ENCODE measurements around the gene NADSYN1.

NADSYN1 gene

DNA sequence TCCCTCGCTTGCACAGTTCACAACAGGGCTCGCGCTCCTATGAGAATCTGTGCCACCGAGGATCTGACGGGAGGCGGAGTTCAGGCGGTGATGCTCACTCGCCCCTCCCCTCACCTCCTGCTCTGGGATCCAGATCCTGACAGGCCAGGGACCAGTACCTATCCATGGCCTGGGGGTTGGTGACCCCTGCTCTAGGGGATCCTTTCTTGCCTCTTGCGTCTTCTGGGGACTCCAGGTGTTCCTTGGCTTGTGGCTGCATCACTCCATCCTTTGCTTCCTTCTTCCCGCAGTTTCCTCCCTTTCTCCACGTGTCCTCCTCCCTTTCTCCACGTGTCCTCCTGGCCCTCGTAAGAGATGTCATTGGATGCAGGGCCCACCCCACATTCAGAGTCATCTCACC, 43.4 kb downstream of the NADSYN1 start:
- DNase-seq (ENCODE audit: low read depth) = no peak
- TF ChIP-seq, protein P1, sequence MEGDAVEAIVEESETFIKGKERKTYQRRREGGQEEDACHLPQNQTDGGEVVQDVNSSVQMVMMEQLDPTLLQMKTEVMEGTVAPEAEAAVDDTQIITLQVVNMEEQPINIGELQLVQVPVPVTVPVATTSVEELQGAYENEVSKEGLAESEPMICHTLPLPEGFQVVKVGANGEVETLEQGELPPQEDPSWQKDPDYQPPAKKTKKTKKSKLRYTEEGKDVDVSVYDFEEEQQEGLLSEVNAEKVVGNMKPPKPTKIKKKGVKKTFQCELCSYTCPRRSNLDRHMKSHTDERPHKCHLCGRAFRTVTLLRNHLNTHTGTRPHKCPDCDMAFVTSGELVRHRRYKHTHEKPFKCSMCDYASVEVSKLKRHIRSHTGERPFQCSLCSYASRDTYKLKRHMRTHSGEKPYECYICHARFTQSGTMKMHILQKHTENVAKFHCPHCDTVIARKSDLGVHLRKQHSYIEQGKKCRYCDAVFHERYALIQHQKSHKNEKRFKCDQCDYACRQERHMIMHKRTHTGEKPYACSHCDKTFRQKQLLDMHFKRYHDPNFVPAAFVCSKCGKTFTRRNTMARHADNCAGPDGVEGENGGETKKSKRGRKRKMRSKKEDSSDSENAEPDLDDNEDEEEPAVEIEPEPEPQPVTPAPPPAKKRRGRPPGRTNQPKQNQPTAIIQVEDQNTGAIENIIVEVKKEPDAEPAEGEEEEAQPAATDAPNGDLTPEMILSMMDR (conservative IDR thresholded peaks at IDR 0.05; ENCODE audit: low read depth, low read length) = no peak
- no peak overlapping the region for H3K4me3 ChIP-seq (ENCODE audit: low read depth, low read length)

DNA sequence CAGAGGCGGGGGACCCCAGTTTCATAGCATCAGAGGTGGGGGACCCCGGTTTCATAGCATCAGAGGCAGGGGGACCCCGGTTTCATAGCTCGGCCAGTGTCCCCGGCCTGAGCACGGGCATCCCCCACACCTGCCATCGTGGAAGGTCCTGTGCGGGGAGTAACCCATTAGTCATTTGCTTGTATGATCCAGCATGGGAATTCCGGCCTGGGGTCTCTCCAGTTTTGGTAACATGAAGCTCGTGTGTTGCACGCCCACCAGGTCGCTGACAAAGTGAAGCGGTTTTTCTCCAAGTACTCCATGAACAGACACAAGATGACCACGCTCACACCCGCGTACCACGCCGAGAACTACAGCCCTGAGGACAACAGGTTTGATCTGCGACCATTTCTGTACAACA, 45.1 kb downstream of the NADSYN1 start:
- TF ChIP-seq, protein P1 (conservative IDR thresholded peaks at IDR 0.05; ENCODE audit: low read depth, low read length) = no peak
- DNase-seq (ENCODE audit: low read depth) = no peak
- no peak overlapping the region for H3K4me3 ChIP-seq (ENCODE audit: low read depth, low read length)

DNA sequence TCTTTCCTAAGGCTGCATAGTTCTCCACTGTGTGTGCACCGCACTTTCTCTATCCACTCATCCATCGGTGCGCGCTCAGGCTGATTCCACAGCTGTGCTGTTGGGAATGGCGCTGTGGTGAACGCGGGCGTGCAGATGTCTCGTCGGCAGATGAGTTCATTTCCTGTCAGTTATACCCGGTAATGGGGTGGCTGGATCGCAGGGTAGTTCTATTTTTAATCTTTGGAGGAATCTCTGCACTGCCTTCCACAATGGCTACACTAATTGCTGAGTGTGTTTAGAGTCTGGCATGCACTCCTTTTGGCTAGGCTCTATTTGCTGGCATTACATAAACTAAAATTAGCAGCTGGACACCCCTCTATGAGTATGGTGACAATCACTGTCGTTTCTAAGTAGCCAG, 46.1 kb downstream of the NADSYN1 start:
- DNase-seq (ENCODE audit: low read depth) = no peak
- TF ChIP-seq, protein P1 (conservative IDR thresholded peaks at IDR 0.05; ENCODE audit: low read depth, low read length) = no peak
- H3K4me3 ChIP-seq (ENCODE audit: low read depth, low read length) = no peak overlapping the region

DNA sequence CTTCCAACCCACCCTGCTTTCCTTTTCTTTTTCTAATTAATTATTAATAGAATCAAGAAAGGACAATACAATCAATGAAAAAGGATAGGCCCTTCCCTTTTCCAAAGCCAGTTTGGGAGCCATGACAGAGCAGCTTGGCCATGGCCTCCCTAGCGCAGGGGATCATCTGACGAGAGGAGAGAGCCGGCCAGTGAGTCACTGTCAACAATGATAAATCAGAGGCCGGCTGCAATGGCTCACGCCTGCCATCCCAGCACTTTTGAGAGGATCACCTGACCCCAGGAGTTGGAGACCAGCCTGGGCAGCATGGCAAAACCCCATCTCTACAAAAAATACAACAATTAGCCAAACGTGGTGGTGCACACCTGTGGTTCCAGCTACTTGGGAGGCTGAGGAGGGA, 46.5 kb downstream of the NADSYN1 start:
- no peak overlapping the region for H3K4me3 ChIP-seq (ENCODE audit: low read depth, low read length)
- TF ChIP-seq, protein P1 (conservative IDR thresholded peaks at IDR 0.05; ENCODE audit: low read depth, low read length) = no peak
- DNase-seq (ENCODE audit: low read depth) = no peak

DNA sequence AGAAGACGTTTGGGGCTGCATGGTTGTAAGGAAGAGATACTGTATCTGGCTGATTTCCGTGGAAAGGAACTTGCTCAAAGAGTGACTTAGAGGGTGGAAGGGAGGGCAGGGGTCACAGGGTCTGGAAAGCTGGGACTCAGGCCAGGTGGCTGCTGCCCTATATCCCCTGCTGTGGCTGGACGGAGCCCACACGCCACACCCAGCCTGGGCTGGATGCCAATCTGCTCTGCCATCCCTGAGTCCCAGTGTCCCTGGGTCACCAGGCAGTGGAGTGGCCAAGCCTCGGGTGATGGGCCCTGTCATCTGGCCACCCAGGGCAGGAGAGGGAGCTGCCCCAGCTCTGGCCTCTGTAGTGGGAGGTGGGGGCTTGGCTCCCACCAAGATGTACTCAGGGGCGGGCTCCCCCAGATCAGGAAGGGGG, 47.6 kb downstream of the NADSYN1 start:
- TF ChIP-seq, protein P1 (conservative IDR thresholded peaks at IDR 0.05; ENCODE audit: low read depth, low read length) = no peak
- no peak overlapping the region for H3K4me3 ChIP-seq (ENCODE audit: low read depth, low read length)
- DNase-seq (ENCODE audit: low read depth) = no peak

DNA sequence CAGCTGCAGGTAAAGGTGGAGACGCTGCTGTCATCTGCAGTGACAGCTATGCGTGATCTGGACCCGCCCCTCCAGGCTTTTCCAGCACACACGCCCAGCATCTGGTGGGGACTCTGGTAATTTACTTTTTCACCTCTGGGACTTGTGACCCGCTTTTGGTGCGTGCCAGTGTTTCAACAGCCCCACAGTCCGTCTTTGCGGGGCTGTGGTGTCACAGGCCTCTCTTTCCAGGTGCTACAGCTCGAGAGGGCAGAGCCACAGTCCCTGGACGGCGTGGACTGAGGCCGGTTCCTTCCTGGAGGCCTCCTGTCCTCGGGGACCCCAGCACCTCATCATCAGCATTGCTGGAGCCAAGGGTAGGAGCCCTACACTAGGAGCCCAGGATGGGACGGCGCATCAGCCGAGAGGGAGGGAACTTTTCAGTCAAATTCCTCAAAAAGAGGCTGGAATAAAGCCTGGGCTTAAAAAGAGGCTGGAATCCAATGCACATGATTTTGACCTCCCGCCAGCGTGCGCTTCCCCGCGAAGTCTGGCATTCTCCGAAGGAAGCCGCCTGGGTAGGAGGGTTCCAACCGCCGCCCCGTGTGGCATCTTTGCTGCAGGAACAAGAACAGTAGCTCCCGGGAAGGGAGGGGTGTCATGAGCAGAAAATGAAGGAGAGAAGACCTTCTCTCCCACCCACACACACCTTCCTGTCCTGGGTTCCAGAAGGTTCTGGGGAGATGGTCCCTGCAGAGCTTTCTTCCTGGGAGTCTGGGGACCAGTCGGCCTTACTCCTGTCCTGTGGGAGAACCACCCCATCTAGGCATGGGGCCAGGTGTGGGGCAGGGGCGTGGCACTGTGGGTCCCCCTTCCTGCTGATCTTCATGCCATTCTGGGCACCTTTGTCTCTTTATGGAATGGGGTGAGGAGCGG, 48.3 kb downstream of the NADSYN1 start:
- TF ChIP-seq, protein P1 (conservative IDR thresholded peaks at IDR 0.05; ENCODE audit: low read depth, low read length) = no peak
- no peak for DNase-seq (ENCODE audit: low read depth)
- H3K4me3 ChIP-seq (ENCODE audit: low read depth, low read length) = no peak overlapping the region

DNA sequence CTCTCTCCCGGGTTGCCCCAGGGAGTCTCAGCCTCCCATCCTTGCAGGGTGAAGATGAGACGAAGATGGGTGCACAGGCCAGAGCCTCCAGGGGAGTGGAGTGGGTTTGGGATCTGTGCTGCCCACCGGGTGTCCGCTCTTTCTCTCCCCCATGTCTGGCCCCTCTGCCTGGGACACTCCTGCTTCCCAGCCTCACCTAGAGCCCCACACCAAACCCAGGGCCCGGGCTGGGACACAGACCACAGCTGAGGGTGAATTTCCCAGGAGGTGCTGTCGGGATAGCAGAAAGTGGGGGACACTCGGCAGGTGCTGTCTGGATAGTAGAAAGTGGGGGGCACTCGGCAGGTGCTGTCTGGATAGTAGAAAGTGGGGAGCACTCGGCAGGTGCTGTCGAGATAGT, 49.0 kb downstream of the NADSYN1 start:
- H3K4me3 ChIP-seq (ENCODE audit: low read depth, low read length) = no peak overlapping the region
- DNase-seq (ENCODE audit: low read depth) = no peak
- TF ChIP-seq, protein P1 (conservative IDR thresholded peaks at IDR 0.05; ENCODE audit: low read depth, low read length) = no peak

Measured in choroid plexus epithelial cell (primary cell).